Type B pancreatic cell (in vitro differentiated cells): ENCODE results near the gene SLC7A4. TPM values are rescaled to one million over a fixed set of nuclear protein-coding genes. Genes with fewer than 3 reads are reported as not detected.
"Not testable (repeated sequence)": the region's sequence is repeated elsewhere in the genome, so short reads cannot be mapped to it uniquely, and the experiment has no call there.

Source experiments
- DNase-seq: peaks from one replicate; pipeline ENCODE4 v3.0.0; 2021; ENCODE audit warnings: mixed read lengths; ENCODE audit not compliant: unreplicated experiment; ENCODE audit errors: extremely low spot score
- H3K27ac Mint-ChIP-seq: 2 replicates; pipeline ENCODE4 v1.8.0; 2021; ENCODE audit warnings: mild to moderate bottlenecking, mixed read lengths
- H3K27me3 Mint-ChIP-seq: 2 replicates; pipeline ENCODE4 v1.8.0; 2021; ENCODE audit warnings: mixed read lengths
- H3K36me3 Mint-ChIP-seq: 2 replicates; pipeline ENCODE4 v1.8.0; 2021; ENCODE audit warnings: mixed read lengths
- H3K4me1 Mint-ChIP-seq: one replicate; pipeline ENCODE4 v1.8.0; 2021; ENCODE audit warnings: mixed read lengths; ENCODE audit not compliant: unreplicated experiment
- H3K4me3 Mint-ChIP-seq: 2 replicates; pipeline ENCODE4 v1.8.0; 2021; ENCODE audit warnings: mild to moderate bottlenecking, mixed read lengths
- H3K9me3 Mint-ChIP-seq: 2 replicates; pipeline ENCODE4 v1.8.0; 2021; ENCODE audit warnings: mixed read lengths
- CTCF ChIP-seq: fragments of 200-600 bp; sonication (generic); conservative IDR thresholded peaks from 2 replicates; pipeline ENCODE4 v1.5.0; 2021; ENCODE audit warnings: antibody characterized with exemption, mild to moderate bottlenecking
- total RNA-seq: library from RNA; stranded (reverse); gene quantifications from 2 replicates; pipeline ENCODE4 v1.2.1, GENCODE V29; 2021; ENCODE audit warnings: low replicate concordance

Gene SLC7A4
- total RNA-seq, 1 donor from 2014 or later: 3.3 TPM

- no peaks in the 10 kb centered on the region for H3K4me1 Mint-ChIP-seq
- TF ChIP-seq CTCF: no peak
- H3K36me3 Mint-ChIP-seq: no peaks in the 10 kb centered on the region
- no peak overlapping the region for H3K4me3 Mint-ChIP-seq
- H3K27me3 Mint-ChIP-seq: peaks cover 3% of the 10 kb centered on the region
- no peak overlapping the region for H3K27ac Mint-ChIP-seq
- H3K9me3 Mint-ChIP-seq: no peaks in the 10 kb centered on the region
- DNase-seq: no peak
These were observed 32.8 kb upstream of the SLC7A4 start for GRCh38 chr22:21064917-21065864.

GRCh38 chr22:21064425-21064824, 32.1 kb upstream of the SLC7A4 start:
- H3K9me3 Mint-ChIP-seq, H3K4me1 Mint-ChIP-seq, H3K36me3 Mint-ChIP-seq, H3K4me3 Mint-ChIP-seq, DNase-seq, H3K27ac Mint-ChIP-seq, H3K27me3 Mint-ChIP-seq: not testable (repeated sequence)

GRCh38 chr22:21061660-21062321, 29.4 kb upstream of the SLC7A4 start:
- not testable (repeated sequence) for DNase-seq, H3K4me3 Mint-ChIP-seq, H3K36me3 Mint-ChIP-seq, H3K27me3 Mint-ChIP-seq, H3K9me3 Mint-ChIP-seq, H3K4me1 Mint-ChIP-seq, H3K27ac Mint-ChIP-seq

- not testable (repeated sequence) for H3K9me3 Mint-ChIP-seq, H3K4me3 Mint-ChIP-seq, H3K27me3 Mint-ChIP-seq, H3K27ac Mint-ChIP-seq, H3K4me1 Mint-ChIP-seq, H3K36me3 Mint-ChIP-seq, DNase-seq
These were observed 28.0 kb upstream of the SLC7A4 start for GRCh38 chr22:21060363-21060762.

- no peaks in the 10 kb centered on the region for H3K27me3 Mint-ChIP-seq
- TF ChIP-seq CTCF: no peak
These were observed 23.5 kb upstream of the SLC7A4 start for GRCh38 chr22:21055880-21056319.

GRCh38 chr22:21055564-21055834, 23.1 kb upstream of the SLC7A4 start:
- Mint-ChIP-seq H3K4me1 (peaks cover 10% of the 10 kb centered on the region), H3K36me3 (no peaks in the 10 kb centered on the region)
- TF ChIP-seq CTCF: no peak

More at GRCh38 chr22:21055880-21056319, 23.5 kb upstream of the SLC7A4 start:
- peak overlapping the region; percentile 16 for H3K27ac Mint-ChIP-seq
- no peak overlapping the region for H3K4me3 Mint-ChIP-seq
- H3K9me3 Mint-ChIP-seq: no peaks in the 10 kb centered on the region
- H3K36me3 Mint-ChIP-seq: no peaks in the 10 kb centered on the region
- DNase-seq: no peak
- H3K4me1 Mint-ChIP-seq: peaks cover 10% of the 10 kb centered on the region

More at GRCh38 chr22:21055564-21055834, 23.1 kb upstream of the SLC7A4 start:
- no peak overlapping the region for H3K27ac Mint-ChIP-seq
- no peak for DNase-seq
- no peaks in the 10 kb centered on the region for H3K27me3 Mint-ChIP-seq
- H3K9me3 Mint-ChIP-seq: no peaks in the 10 kb centered on the region
- H3K4me3 Mint-ChIP-seq: no peak overlapping the region
